Measurements from ENCODE around the gene CEP250.

CEP250 gene

DNA sequence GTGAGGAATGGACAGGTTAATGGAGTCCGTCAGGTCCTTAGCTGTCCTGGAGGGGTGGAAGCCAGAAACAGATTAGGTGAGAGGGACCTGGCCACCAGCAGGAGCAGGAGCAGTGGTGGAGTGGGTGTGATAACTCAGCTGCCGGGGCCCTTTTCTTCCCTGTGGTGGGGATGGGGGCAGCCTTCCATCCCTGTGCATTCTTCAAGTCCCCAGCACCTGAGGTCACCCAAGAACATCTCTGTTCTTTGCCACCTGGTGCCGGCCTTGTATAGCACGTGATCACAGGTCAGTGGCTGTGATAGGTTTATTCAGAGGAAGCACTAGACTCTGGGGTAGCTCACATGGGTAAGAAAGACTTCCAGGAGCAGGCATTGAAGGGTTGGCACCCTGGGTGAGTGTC, 103.1 kb downstream of the CEP250 start:
- no peak for DNase-seq (ENCODE audit: low read depth, low spot score)
- no peak overlapping the region for H3K27ac ChIP-seq

DNA sequence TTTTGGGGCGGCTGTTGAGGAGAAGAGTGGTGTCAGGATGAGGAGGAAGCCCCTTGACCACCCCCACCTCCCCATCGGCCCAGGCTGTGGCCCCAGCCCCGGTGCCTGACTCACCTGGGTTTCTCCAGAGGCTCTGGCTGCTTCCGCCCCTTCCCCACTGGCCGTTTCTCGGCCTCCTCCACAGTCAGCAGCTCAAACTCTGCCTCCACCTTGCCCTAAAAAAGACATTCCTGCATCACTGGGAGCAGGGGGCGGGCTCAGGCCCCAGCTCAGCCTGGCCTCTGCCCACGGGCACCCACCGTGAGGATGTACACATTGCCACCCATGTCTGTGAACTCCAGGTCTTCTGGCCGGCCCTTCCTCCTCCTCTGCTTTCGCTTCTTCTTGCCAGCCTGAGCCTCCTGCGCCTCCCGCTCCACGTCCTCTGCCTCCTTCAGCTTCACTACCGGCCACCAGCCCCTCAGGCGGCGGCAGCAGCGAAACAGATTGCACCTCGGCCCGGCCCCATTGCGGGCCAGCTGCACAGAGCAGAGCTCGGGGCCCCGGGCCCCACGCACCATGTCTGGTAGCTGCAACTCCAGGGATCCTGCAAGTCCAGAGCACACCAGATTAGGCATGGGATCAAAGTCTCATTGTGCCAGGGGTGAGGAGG, 103.8 kb downstream of the CEP250 start:
- H3K27ac ChIP-seq: no peak overlapping the region
- no peak for DNase-seq (ENCODE audit: low read depth, low spot score)

DNA sequence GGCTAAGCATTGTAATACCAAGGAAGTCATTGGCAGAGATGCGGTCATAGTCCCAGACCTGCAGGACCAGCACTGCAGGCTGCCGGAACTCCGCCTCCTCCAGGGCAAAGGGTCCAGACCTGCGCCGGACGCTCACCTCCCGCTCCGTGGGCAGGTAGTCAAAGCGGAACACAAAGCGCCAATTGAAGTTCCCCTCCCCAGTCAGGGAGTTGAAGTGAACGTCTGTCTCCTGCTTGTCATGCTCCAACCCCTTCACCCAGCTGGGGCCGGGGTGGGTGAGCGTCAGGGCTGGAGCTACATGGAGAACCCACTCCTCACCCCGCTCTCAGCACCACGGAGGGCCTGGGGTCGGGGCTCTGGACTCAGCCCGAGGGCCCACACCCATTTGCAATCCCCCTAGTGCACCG, 104.7 kb downstream of the CEP250 start:
- no peak overlapping the region for H3K27ac ChIP-seq
- no peak for DNase-seq (ENCODE audit: low read depth, low spot score)

DNA sequence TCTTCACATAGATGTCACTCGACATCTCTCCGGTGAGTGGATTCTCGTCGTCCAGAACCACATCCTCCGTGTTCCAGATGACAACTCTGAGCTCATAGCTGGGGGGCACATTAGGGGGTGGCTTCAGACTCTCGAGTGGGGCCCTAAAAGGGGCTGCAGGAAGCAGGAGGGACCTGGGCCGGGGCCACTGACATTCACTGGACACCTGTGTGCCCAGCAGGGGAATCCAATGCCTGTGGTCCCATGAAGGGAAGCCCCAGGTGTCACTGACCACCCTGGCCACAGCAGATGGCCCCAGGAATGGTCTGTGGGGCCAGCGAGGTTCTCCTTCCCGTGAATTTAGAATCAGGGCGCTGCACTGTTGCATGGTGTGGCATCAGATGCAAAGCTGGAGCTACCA, 105.1 kb downstream of the CEP250 start:
- no peak for DNase-seq (ENCODE audit: low read depth, low spot score)
- H3K27ac ChIP-seq: no peak overlapping the region

DNA sequence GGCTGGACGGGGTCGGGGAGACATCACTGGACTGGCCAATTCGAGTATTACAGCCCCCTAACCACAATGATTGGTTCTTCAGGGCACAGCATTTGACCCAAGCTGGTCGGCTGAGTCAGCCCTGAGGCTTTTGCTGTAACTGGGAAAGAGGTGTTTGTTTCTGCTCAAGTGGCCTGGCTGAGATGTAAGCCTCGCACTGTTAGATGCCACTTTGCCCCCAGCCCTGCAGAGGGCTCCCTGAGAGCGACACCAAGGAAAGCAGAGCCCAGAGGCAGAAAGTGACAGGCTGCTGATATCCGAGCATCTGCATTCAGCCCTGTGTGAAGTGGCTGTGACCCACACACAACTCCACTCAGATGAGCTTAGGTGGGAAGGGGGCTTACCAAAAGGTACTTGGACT, 105.9 kb downstream of the CEP250 start:
- DNase-seq (ENCODE audit: low read depth, low spot score): no peak
- H3K27ac ChIP-seq: no peak overlapping the region

DNA sequence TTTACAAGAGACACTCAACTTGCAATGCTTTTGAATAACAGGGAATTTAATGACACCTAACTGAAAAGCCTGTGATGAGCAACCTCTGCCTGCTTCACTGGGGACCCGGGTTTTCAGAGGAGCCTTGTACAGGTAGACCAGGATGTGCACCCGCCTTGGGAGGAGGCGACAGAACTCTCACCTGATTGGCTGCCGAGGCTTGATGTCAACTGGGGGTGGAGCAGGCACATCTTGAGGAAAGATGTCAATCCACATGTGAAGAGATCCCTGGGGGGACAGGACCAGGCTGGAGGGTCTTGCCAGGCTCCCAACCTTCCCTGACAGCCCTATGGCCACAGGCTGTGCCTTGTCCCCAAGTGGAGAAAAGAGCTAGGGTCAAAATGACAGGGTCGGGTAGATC, 106.3 kb downstream of the CEP250 start:
- no peak for DNase-seq (ENCODE audit: low read depth, low spot score)
- no peak overlapping the region for H3K27ac ChIP-seq

DNA sequence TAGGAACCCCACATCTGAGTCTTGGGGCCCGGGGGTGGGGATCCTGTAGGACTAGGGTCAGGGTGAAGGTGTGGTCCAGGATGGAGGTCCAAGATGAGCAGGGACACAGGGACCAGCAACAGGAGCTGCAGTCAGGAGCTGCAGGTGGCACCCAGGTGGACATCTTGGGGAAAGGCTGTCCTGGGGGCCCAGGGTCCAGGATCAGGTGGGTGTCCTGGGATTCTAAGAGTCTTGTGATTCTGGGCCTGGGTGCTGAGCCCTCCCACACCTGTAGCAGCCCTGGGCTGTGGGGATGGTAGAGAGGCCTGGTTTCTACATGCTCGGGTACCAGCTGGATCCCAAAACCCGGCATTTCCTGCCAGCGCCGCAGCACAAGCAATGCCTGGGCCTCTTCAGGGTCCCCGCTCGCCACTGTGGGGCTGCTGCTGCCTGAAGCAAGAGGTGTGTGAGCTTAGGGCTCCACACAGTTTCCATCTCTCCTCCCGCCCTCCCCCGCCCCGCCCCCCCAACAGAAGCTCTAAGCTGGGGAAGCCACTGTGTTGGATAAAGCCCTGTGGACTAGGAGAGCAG, 107.2 kb downstream of the CEP250 start:
- DNase-seq (ENCODE audit: low read depth, low spot score): no peak
- H3K27ac ChIP-seq: no peak overlapping the region

DNA sequence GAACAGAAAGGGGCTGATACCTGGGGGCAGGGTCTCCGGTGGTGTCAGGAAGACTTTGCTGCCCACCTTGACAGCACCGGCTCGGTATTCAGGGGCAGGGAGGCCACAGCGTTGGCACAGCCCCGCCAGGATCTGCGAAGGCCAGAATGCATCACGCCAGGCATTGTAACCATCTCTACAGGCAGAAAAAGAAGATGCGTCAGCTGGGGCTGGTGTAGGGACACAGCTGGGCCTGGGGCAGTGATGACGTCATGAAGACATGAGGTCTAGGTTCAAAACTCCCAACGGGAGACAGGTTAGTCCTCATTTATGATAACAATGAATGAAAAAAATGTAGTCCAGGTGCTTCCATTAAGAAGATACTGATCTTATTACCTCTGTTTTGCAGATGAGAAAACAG, 108.4 kb downstream of the CEP250 start:
- no peak for DNase-seq (ENCODE audit: low read depth, low spot score)
- no peak overlapping the region for H3K27ac ChIP-seq

DNA sequence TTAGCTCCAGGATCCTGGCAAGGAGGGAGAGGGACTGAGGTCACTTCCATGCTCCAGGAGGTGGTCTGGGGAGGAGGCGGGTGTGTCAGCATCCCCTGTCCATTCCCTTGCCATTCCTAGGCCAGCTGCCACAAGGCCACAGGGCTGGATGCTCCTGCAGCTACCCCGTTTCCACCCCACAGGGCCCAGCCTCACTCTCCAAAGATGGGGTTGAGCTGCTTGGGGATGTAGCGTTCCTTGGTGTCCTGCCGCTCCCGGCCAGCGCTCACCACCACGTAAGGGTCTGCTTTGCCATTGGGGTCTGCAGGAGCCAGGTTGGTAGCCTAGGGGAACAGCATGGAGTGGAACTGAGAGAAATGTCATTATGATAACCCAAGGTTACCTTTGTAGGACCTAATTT, 109.5 kb downstream of the CEP250 start:
- DNase-seq (ENCODE audit: low read depth, low spot score): no peak
- no peak overlapping the region for H3K27ac ChIP-seq

DNA sequence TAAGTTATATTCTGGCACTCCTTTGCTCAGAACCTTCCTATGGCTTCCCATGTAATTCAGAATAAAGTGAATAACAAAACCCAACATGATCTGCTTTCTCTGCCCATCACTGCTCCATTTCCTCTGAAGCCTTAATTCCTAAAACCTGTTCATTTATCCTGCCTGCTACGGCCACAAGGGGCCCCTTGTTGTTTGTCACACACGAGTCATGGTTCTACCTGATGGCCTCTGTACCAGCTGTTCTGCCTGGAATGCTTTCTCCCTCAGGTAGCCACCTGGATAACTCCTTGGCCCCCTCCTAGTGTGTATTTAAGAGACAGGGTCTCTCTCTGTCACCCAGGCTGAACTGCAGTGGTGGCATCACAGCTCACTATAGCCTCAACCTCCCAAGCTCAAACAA, 113.2 kb downstream of the CEP250 start:
- DNase-seq (ENCODE audit: low read depth, low spot score): no peak
- no peak overlapping the region for H3K27ac ChIP-seq

Measured in epithelial cell of prostate (primary cell).